ENCODE data around the gene NUB1.

The NUB1 gene

DNA sequence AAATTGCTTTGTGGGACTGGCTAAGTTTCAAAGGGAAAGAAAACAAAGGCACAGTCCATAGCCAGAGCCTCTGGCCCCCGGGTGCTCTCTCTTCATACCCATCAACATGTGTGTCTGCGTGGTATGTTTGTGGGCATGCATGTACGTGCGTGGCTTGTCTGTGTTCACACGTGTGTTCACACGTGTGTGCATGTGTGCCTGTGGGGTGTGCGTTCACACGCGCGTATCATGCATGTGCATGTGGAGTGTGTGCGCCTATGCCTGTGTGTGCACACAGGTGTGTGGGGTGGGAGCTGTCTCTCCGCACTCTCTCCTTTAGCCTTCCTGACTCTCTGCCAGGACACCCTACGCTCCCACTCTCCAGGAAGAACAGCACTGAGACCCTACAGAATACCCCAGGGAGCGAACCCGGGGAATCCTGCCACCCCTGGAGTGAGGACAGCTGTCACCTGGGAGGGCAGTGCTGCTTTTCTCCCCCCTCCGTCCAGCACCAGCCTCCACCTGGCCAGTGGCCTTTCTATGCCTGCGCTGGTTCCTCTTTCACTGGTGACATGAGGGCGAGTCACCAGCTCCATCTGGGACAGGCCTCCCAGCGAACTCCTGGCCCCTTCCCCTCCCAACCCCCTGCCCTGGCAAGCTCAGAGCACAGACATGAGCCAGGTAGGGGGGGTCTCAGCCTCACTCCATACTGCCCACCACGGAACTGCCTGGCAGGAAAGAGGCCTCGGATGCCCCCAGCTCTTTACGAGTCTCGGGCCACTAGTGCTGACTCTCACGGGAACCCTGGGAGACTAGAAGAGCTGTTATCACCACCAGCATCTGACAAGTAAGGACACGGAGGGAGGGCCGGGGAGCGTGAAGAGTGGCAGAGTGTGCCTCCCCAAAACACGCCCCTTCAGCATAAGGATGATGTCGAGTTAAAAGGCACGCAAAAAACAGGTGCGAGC is 51.7 kb downstream of the NUB1 start:
- H3K4me3 ChIP-seq (ENCODE audit: control insufficient read depth, low read depth, low read length) = no peak overlapping the region
- TF ChIP-seq, protein P1, sequence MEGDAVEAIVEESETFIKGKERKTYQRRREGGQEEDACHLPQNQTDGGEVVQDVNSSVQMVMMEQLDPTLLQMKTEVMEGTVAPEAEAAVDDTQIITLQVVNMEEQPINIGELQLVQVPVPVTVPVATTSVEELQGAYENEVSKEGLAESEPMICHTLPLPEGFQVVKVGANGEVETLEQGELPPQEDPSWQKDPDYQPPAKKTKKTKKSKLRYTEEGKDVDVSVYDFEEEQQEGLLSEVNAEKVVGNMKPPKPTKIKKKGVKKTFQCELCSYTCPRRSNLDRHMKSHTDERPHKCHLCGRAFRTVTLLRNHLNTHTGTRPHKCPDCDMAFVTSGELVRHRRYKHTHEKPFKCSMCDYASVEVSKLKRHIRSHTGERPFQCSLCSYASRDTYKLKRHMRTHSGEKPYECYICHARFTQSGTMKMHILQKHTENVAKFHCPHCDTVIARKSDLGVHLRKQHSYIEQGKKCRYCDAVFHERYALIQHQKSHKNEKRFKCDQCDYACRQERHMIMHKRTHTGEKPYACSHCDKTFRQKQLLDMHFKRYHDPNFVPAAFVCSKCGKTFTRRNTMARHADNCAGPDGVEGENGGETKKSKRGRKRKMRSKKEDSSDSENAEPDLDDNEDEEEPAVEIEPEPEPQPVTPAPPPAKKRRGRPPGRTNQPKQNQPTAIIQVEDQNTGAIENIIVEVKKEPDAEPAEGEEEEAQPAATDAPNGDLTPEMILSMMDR (conservative IDR thresholded peaks at IDR 0.05; ENCODE audit: control insufficient read depth, insufficient read depth, low read depth, low read length) = no peak
- DNase-seq (ENCODE audit: low read depth) = no peak

DNA sequence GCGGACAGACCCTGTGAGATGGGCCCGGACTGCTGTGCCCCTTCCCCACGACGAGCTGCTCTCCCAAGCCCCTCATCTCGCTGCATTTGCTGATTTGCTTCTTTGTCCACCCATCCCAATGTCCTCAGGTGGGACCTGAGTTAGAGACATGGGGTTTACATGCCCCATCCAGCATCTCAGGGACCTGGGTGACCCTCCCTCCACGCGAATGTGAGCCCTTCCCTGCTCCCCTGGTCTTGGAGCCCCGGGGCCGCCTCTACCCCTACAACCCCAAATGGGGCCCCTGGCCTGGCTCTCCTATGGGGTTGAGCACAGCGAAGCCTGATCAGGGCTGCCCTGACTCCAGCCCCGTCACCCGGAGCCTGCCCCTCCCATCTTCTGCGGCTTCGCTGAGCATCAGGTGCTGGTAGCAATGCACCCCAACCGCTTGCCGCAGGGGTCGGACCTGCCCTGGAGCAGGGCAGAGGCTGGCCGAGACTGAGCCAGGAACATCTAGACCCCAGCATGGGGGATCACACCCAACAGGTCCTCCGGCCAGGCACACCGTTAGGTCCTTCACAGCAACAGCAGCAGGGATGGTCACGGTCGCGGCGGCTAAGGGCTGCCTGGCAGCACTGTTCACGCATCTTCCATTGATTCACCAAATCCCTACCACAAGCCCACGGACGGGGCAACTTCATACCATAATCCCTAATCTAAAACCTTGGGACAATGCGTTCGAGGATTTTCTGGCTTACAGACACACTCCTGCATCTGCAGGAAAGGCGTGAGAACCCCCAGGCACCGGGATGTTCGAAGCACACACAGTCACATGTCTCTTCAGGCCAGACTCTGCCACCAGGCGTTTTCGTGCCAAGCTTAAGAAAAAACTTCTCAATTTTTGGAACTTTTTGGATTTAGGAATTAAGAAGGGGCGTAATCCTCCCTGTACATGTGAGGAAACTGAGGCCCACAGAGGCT is 52.7 kb downstream of the NUB1 start:
- no peak for DNase-seq (ENCODE audit: low read depth)
- TF ChIP-seq, protein P1 (conservative IDR thresholded peaks at IDR 0.05; ENCODE audit: control insufficient read depth, insufficient read depth, low read depth, low read length) = no peak
- no peak overlapping the region for H3K4me3 ChIP-seq (ENCODE audit: control insufficient read depth, low read depth, low read length)

DNA sequence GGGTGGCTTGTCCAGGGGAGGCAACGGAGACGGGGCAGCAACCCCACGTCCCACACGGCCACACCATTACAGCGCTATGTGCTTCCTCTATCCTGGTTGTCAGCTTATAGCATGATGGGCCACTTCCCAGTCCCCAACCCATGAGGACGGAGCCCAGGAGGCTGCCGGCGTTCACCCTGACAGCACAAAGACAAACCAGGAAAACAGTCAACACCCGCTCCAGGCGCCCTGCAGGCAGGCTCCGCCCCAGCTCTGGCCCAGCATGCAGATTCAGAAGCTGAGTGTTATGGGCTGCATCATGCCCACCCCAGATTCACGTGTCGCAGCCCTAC is 53.4 kb downstream of the NUB1 start:
- TF ChIP-seq, protein P1 (conservative IDR thresholded peaks at IDR 0.05; ENCODE audit: control insufficient read depth, insufficient read depth, low read depth, low read length) = no peak
- no peak for DNase-seq (ENCODE audit: low read depth)
- no peak overlapping the region for H3K4me3 ChIP-seq (ENCODE audit: control insufficient read depth, low read depth, low read length)

DNA sequence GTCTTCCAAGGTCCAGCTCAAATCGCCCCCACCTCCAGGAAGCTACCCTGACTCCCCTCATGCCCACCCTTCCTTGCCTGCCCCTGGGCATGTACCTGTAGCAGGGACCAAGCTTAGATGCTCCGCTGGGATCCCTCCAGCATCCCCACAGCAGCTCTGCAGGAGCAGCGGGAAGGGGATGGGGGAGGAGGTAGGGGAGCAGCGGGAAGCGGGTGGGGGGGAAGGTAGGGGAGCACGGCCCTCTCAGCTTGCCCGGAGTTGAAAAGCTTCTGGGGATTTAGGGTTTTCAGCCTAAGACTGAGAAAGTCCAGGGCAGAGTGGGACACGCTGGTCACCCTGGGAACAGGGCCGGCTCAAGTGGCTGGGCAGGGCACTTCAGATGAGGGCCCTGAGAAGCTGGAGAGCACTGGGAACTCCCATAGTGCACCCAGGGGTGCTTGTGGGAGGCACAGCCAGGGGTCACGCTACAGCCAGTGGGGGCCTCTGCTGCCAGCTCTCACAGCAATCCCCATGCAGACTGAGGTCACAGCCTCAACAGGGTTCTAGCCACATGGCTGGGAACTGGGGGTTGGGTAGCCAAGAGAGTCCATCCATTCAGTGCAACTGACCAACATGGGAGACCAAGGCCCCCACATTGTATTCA is 54.8 kb downstream of the NUB1 start:
- TF ChIP-seq, protein P1 (conservative IDR thresholded peaks at IDR 0.05; ENCODE audit: control insufficient read depth, insufficient read depth, low read depth, low read length) = no peak
- DNase-seq (ENCODE audit: low read depth) = no peak
- H3K4me3 ChIP-seq (ENCODE audit: control insufficient read depth, low read depth, low read length) = no peak overlapping the region

DNA sequence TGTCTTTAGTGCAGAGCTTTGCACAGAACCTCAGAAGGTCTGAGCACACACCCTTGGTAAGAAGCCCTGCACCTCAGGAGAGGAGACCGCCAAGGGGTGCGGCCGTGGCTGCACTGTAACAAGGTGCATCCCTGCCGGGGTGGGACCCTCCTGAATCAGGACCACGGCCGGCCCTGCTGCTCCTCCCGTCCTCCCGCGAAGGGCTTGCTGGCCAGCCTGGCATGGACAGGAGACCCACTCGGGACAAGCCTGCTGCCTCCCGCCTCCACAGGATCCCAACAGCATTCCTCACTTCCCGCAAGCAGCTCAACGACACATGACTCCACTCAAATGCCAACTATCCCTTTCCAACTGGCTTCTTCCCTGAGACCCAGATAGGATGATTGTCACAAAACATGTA is 55.4 kb downstream of the NUB1 start:
- TF ChIP-seq, protein P1 (conservative IDR thresholded peaks at IDR 0.05; ENCODE audit: control insufficient read depth, insufficient read depth, low read depth, low read length) = no peak
- H3K4me3 ChIP-seq (ENCODE audit: control insufficient read depth, low read depth, low read length) = no peak overlapping the region
- DNase-seq (ENCODE audit: low read depth) = no peak

Data from fibroblast of mammary gland (primary cell).